Tibial nerve (tissue), 3 donors: ENCODE data around the gene NCEH1.
"Not testable (repeated sequence)": the region's sequence is repeated elsewhere in the genome, so short reads cannot be mapped to it uniquely, and the experiment has no call there.

ENCODE experiments used
- CTCF ChIP-seq, 5 experiments: fragments of 200-600 bp in 3 of 5; fragments of 450-650 bp in 2 of 5; sonication (generic) in 3 of 5; IDR thresholded peaks; one replicate each; pipeline ENCODE4 v1.5.1; 2016 to 2019; ENCODE audit warnings: antibody characterized with exemption in 5 of 5, mild to moderate bottlenecking in 3 of 5, moderate library complexity in 2 of 5
- POLR2A ChIP-seq, 2 donors: fragments of 450-650 bp; IDR thresholded peaks; one replicate each; pipeline ENCODE4 v1.6.1; 2017; ENCODE audit warnings: antibody characterized with exemption in 2 of 2, mild to moderate bottlenecking in 2 of 2, moderate library complexity in 2 of 2

- TF ChIP-seq POLR2A, CTCF (IDR thresholded peaks at IDR 0.05): not testable (repeated sequence)
These were observed 11.7 kb upstream of the NCEH1 start for GRCh38 chr3:172722536-172723040.
